ENCODE data around the gene DIP2C.

DNA sequence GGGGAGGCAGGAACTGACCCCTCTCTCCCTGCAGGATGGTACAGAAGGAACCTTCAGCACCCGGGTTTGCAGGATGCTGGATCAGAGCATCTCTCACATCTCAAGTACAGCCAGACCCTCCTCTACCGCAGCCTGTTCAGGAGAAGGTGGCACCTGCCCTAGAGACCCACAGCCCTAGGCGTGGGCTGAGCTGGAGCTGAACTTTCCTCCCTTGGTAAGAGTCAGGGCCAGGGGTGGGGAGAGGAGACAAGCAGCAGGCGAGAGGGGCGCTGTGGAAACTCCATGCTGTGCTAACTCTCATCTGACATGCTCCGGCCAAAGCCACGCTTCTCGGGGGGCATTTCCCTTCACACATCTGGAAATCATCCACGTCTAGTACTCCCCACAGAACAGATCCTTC is 154.4 kb downstream of the DIP2C start:
- TF ChIP-seq, protein P1, sequence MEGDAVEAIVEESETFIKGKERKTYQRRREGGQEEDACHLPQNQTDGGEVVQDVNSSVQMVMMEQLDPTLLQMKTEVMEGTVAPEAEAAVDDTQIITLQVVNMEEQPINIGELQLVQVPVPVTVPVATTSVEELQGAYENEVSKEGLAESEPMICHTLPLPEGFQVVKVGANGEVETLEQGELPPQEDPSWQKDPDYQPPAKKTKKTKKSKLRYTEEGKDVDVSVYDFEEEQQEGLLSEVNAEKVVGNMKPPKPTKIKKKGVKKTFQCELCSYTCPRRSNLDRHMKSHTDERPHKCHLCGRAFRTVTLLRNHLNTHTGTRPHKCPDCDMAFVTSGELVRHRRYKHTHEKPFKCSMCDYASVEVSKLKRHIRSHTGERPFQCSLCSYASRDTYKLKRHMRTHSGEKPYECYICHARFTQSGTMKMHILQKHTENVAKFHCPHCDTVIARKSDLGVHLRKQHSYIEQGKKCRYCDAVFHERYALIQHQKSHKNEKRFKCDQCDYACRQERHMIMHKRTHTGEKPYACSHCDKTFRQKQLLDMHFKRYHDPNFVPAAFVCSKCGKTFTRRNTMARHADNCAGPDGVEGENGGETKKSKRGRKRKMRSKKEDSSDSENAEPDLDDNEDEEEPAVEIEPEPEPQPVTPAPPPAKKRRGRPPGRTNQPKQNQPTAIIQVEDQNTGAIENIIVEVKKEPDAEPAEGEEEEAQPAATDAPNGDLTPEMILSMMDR (IDR thresholded peaks at IDR 0.05): no peak
- TF ChIP-seq POLR2A (IDR thresholded peaks at IDR 0.05): no peak
